Activated T-cell treated with anti-CD3 and anti-CD28 coated beads, Interleukin-2, amount 50 U/mL, for 48 hours (primary cell): ENCODE measurements around the gene OTUB1.

Experiments
- DNase-seq, 2 experiments: peaks; one replicate each; pipeline ENCODE4 v3.0.0-alpha.2; 2020

Gene OTUB1

GRCh38 chr11:63978551-63979239 is 7.5 kb upstream of the OTUB1 start:
- no peak for DNase-seq

DNA sequence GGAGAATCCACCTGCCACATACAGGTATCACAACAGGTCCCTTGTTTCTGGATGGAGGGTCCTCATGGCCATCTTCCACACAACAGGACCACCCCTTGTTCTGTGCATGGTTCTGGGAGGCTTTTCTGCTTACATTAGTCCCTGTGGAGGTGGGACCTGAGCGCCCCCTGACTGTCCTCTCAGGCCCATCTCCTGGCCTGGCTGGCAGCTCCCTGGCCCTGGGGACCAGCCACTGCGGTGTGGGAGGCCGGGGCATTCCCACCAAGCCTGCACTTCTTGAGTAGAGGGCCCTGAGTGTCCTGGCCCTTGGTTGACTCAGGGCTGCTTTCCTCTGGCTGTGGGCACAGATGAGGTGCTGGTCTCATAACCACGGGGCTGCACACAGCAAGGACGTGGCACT is 6.8 kb upstream of the OTUB1 start:
- no peak for DNase-seq

DNA sequence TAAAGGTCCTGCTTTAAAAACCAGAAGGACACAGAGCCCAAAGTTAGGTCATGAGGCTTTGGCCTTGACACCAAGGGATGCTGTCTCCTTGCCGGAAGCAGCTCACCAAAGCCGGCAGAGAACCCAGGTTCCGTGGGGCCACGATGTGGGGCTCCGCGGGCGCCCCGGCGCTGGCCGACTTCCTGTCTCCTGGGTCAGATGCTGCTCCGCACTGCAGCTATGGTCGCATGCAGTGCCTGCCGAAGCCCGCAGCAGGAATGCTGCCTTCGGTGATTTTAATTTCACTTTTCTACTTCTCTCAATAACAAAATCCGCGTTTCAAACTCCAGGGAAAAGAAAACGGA is 454 bp upstream of the OTUB1 start:
- peak; percentile 77 to 82 for DNase-seq

GRCh38 chr11:63986932-63987513 is 785 bp downstream of the OTUB1 start:
- DNase-seq, result no peak

DNA sequence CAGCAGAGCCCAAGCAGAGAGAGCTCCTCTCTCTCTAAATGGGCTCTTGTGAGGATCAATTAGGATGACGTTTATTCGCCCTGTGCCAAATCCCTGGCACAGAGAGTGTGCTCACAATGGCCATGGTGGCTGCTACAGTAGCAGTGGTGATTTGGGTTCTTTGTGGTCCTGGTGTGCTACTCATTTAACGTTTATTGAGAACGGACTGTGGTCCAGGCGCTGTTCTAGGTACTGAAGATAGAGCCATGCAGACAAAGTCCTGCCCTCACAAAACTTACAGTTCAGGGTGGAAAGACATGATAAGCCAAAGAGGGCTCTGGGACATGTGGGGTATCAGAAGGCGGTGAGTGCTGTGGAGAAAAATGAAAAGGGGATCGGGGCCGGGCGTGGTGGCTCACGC is 5.3 kb downstream of the OTUB1 start:
- no peak for DNase-seq

DNA sequence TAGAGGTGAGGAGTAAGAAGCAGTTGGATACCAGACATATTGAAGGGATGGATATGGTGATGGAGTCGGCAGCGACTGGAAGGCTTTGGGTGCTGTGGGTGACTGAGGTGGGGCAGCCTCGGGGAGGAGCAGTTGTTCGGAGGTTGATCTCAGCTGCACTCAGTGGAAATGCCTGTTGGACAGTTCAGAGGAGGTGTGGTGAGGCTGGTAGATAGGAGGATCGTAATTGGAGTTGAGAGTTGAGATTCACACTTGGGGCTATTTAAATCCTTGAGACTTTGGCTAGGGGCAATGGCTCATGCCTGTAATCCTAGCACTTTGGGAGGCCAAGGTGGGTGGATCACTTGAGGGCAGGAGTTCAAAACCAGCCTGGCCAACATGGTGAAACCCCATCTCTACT is 6.9 kb downstream of the OTUB1 start:
- DNase-seq, result no peak

DNA sequence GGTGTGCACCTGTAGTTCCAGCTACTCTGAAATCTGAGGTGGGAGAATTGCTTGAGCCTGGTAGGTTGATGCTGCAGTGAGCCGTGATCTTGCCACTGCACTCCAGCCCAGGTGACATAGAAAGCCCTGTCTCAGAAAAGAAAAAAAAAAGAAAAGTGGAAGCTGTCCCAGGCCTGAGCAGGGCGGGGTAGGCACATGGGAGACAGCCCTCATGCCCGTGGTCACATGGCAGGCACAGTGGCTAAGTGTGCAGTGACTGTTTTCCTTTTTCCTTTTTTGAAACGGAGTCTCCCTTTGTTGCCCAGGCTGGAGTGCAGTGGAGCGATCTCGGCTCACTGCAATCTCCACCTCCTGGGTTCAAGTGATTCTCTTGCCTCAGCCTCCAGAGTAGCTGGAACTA is 7.8 kb downstream of the OTUB1 start:
- no peak for DNase-seq

GRCh38 chr11:63996512-63996911 is 10.3 kb downstream of the OTUB1 start:
- no peak for DNase-seq

- no peak for DNase-seq
Observed at GRCh38 chr11:63997104-63997700, 11.0 kb downstream of the OTUB1 start.

DNA sequence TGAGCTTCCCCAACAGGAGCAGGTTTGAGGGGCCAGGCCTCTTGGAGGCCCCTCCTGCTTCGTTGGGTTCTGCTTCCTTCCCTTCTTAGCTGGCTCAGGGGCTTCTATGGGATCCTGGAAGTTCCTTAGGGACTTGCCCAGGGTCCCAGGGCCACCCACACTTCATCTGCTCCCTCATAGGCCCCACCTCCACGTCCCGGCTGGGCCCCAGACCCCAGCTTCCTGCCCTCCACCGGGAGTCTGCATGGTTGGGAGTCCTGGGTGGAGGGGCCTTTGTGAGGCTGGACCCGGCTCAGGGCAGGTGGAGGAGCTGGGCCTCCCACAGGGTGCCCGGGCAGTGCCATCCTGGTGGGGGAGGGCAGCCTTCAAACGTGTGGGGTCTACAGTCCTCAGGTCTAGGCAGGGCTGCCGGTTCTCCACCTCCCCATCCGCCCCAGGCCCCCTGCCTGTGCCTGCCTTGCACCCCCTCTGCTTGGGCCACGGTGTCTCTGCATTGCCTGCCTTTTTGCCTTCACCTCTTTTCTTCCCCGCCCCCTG is 11.6 kb downstream of the OTUB1 start:
- DNase-seq, result no peak

GRCh38 chr11:63998558-63999348 is 12.5 kb downstream of the OTUB1 start:
- DNase-seq, result peak in 1 of 2 experiments; percentile 54

DNA sequence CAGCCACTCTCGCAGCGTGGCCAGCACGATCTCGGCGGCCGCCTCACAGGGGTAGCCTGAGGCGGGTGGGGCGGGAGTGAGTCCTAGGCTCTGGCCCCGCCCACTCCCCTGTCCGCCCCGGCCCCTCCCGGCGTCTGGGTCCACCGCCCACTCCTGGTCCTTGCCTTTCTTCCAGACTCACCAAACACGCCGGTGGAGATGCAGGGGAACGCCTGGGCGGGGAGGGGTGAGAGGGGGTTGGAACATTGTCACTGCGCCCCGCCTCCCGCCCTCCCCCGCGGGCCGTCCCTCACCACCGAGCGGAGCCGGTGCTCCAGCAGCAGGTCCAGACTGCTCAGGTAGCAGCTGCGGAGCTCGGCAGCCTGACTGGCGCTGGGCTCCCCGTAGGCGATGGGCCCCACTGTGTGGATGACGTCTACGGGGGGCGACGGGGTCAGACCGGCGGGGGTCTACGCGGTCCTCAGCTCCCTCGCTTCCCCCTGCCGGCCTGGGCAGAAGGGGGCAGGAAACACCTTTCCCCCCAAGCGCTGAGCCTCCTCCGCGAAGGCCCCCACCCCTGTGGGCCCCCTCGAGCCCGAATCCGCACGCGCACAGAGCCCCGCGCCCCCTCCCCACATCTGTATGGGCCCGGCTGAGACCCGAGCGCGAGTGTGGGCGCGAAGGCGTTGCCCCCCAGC is 13.2 kb downstream of the OTUB1 start:
- peak; percentile 73 to 79 for DNase-seq

GRCh38 chr11:64000026-64000739 is 13.9 kb downstream of the OTUB1 start:
- peak; percentile 81 to 86 for DNase-seq

GRCh38 chr11:64000740-64001483 is 14.7 kb downstream of the OTUB1 start:
- DNase-seq, result no peak

- no peak for DNase-seq
Observed at GRCh38 chr11:64001484-64002420, 15.5 kb downstream of the OTUB1 start.

DNA sequence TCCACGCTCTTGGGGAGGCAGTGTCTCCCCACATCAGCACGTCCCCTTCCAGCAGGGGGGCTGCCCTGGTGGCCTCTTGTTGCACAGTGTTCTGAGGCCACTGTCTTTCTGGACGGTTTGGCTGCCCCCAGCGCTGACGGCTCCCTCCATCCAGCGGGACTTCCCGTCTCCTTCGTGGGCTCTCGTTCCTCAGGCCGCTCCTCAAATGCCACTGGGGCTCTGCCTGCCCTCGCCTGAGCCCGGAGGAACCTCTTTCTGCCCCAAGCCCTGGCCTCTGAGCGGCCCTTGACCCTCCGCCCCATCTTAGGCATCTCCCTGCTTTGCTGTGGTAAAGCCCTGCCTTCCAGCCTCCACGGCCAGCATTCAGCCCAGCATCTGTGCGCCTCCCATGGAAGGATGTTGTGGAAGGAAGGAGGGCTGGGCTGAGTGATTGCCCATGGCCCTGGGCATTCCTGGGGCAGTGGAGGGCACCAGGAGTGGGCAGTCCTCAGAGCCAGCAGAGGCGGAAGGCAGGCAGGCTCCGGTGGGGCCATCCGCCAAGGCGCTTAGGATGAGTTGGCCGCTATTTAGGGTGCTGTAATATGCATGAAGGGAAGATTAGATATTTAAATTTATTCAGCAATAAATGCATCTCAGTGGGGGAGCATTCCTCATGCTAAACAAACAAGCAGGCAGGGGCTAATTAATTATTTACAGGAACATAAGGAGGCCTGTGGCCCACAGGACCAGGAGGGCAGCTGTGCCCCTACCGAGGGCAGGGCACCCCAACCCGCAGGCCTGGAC is 17.8 kb downstream of the OTUB1 start:
- DNase-seq, result no peak

GRCh38 chr11:64004590-64004984 is 18.3 kb downstream of the OTUB1 start:
- no peak for DNase-seq

DNA sequence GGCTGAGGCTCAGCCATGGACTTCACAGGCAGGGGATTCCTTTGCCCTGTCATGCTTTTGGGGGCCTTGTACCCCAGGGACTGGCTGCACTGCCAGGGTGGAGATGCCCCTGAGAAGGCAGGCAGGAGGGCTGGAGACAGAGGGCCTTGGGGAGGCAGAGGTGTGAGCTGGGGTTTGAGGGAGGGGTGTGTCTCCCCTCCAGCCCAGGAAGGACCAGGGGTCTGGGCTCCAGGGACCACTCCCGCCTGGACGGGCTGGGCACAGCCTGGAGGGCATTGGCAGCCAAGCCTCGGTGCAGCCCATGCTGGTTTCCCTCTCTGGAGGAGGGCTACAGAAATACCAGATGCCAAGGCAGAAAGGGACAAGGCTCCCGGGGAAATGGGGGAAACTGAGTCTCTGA is 19.5 kb downstream of the OTUB1 start:
- no peak for DNase-seq

DNA sequence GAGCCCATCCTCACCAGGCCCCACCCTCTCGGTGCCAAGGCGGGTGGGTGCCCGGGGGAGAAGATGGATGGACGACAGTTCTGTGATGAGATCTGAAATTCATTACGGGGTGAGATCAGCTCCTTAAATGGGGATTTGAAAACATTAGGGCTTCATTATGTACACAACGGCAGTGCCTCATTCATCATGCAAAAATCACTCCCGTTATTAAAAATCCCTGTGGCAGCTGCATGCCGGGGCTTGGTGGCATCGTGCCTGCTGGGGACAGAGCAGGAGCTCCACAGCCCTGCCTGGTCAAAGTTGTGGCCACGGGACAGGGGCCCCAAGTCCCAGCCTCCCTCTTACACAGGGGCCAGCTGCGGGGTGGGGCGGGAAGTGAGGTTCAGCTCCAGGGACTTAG is 20.2 kb downstream of the OTUB1 start:
- DNase-seq, result no peak
